Brain microvascular endothelial cell (primary cell): ENCODE results near the gene AUTS2.

Experiments used
- DNase-seq: peaks from one replicate; pipeline ENCODE4 v3.0.0-alpha.2; 2020
- H3K27ac ChIP-seq: fragments of 250-450 bp; sonication (Bioruptor Pico); 2 replicates; pipeline ENCODE4 v1.5.1; 2020; ENCODE audit warnings: mild to moderate bottlenecking, moderate library complexity
- H3K27me3 ChIP-seq: fragments of 250-450 bp; sonication (Bioruptor Pico); replicated peaks from 2 replicates; pipeline ENCODE4 v1.5.1; 2020; ENCODE audit warnings: mild to moderate bottlenecking
- H3K36me3 ChIP-seq: fragments of 250-450 bp; sonication (Bioruptor Pico); replicated peaks from 2 replicates; pipeline ENCODE4 v1.5.1; 2020; ENCODE audit warnings: mild to moderate bottlenecking
- H3K4me3 ChIP-seq: 2 replicates; pipeline ENCODE4 v1.5.1; 2011; ENCODE audit warnings: low read depth, mild to moderate bottlenecking, control low read depth, low read length, moderate library complexity
- CTCF ChIP-seq: IDR thresholded peaks from 2 replicates; pipeline ENCODE4 v1.5.1; 2011; ENCODE audit warnings: low read depth, mild to moderate bottlenecking, moderate library complexity, low read length, control low read depth, inconsistent platforms; ENCODE audit errors: missing control alignments
- in situ Hi-C: cut with HindIII; loops from 2 replicates; pipeline ENCODE4 v1.10.0; 2017; ENCODE audit warnings: low sequenced_read_pairs, low pct_ligation_motif_present

AUTS2 gene

GRCh38 chr7:70595370-70595754, 997.1 kb downstream of the AUTS2 start:
- no peak for TF ChIP-seq CTCF
- Histone ChIP-seq H3K27ac (no peak overlapping the region), H3K4me3 (no peak overlapping the region), H3K27me3 (peaks cover 18% of the 10 kb centered on the region), H3K36me3 (no peaks in the 10 kb centered on the region)
- no peak for DNase-seq
- in situ Hi-C loops, result no loop called here

GRCh38 chr7:70595755-70596597, 997.7 kb downstream of the AUTS2 start:
- peak overlapping the region; percentile 31 for H3K4me3 ChIP-seq
- H3K27me3 ChIP-seq, result peaks cover 18% of the 10 kb centered on the region
- in situ Hi-C loops, result no loop called here
- no peak for DNase-seq
- no peak for TF ChIP-seq CTCF
- no peaks in the 10 kb centered on the region for H3K36me3 ChIP-seq
- H3K27ac ChIP-seq, result no peak overlapping the region

- H3K27ac ChIP-seq, result no peak overlapping the region
- TF ChIP-seq CTCF, result no peak
- DNase-seq, result no peak
- in situ Hi-C loops, result no loop called here
- peaks cover 18% of the 10 kb centered on the region for H3K27me3 ChIP-seq
- H3K4me3 ChIP-seq, result peak overlapping the region; percentile 31
- H3K36me3 ChIP-seq, result no peaks in the 10 kb centered on the region
Measured at GRCh38 chr7:70596598-70596913, 998.3 kb downstream of the AUTS2 start.

- Histone ChIP-seq H3K27me3 (peaks cover 18% of the 10 kb centered on the region), H3K4me3 (no peak overlapping the region), H3K27ac (no peak overlapping the region), H3K36me3 (no peaks in the 10 kb centered on the region)
- in situ Hi-C loops, result no loop called here
- TF ChIP-seq CTCF, result no peak
- no peak for DNase-seq
Measured at GRCh38 chr7:70597066-70597465, 998.8 kb downstream of the AUTS2 start.

DNA sequence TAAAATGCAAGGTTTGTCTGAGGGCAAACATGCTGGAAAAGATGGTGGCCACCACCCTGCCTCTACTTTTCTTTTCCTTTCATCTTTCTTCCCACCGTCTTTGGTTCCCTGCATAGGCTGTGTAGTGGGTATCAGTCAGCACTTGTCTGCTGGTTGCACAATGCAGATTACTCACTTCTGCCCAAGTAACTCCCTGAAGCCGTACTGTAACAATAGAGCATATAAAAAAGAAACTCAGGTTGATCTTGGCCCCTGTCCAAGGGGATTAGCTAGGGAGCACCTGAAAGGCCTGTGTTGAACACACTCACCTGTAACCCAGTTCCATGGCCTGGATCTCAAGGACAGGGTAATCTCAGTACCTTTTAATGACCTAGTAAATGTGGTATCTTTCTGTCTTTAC, 1000.7 kb downstream of the AUTS2 start:
- Histone ChIP-seq H3K27me3 (peaks cover 18% of the 10 kb centered on the region), H3K36me3 (no peaks in the 10 kb centered on the region), H3K27ac (no peak overlapping the region), H3K4me3 (no peak overlapping the region)
- in situ Hi-C loops, result no loop called here
- TF ChIP-seq CTCF, result no peak
- DNase-seq, result no peak
